DOHH2 (cell line): Measurements from ENCODE around the gene PALM.

Source experiments
- CTCF ChIP-seq: fragments of 200-600 bp; sonication (generic); IDR thresholded peaks from one replicate; pipeline ENCODE4 v1.5.1; 2014; ENCODE audit warnings: antibody characterized with exemption, mild to moderate bottlenecking, low read depth, low read length; ENCODE audit not compliant: poor library complexity, severe bottlenecking
- EZH2phosphoT487 ChIP-seq: fragments of 200-600 bp; sonication (generic); IDR thresholded peaks from 2 replicates; pipeline ENCODE4 v1.6.1; 2017; ENCODE audit warnings: borderline replicate concordance, mild to moderate bottlenecking, antibody characterized with exemption, low read length, moderate library complexity, mixed read lengths

GRCh38 chr19:663682-664117 lies 45.0 kb upstream of the PALM start:
- TF ChIP-seq CTCF = no peak
- TF ChIP-seq EZH2phosphoT487 = no peak
